IMR-90 (cell line): Measurements from ENCODE around the gene LMO1. TPM values are rescaled to one million over a fixed set of nuclear protein-coding genes. Genes with fewer than 3 reads are reported as not detected.

Experiments used
- ATAC-seq: fragments of 200-7000 bp; cut with Tn5 transposase; 2 replicates; pipeline ENCODE4 v1.9.1; 2020; ENCODE audit warnings: low read depth, mild to moderate bottlenecking, moderate library complexity
- BruUV-seq: library from RNA; stranded (reverse); fragments of 400-500 nt; replicated peaks from 2 replicates; lab custom pipeline; 2021; lab: Mats Ljungman, UMichigan
- CTCF ChIA-PET: fragments of 300-600 bp; formaldehyde crosslinking; extraction: SDS; loops from one replicate; lab custom pipeline; 2021; ENCODE audit warnings: antibody characterized with exemption; lab: Yijun Ruan, JAX
- POLR2A ChIA-PET: fragments of 300-600 bp; sonication (Branson Sonifier 250); formaldehyde crosslinking; loops from one replicate; lab custom pipeline; 2022; ENCODE audit warnings: antibody characterized with exemption; ENCODE audit not compliant: unreplicated experiment; lab: Charles Lee
- DNase-seq: peaks from one replicate; pipeline ENCODE4 v3.0.0; 2013
- H2AFZ ChIP-seq: replicated peaks from 2 replicates; pipeline ENCODE3; 2013; ENCODE audit warnings: low read length, mild to moderate bottlenecking; ENCODE audit not compliant: poor library complexity
- H2AK5ac ChIP-seq: 2 replicates; pipeline ENCODE4 v1.6.1; 2013; ENCODE audit warnings: low read depth, low read length, inconsistent platforms
- H2AK9ac ChIP-seq: replicated peaks from 2 replicates; pipeline ENCODE3; 2013; ENCODE audit warnings: mild to moderate bottlenecking, low read depth, low read length, moderate library complexity; ENCODE audit not compliant: poor library complexity
- H2BK120ac ChIP-seq: 2 replicates; pipeline ENCODE4 v1.6.1; 2013; ENCODE audit warnings: low read depth, low read length, inconsistent platforms
- H2BK15ac ChIP-seq: 3 replicates; pipeline ENCODE4 v1.6.1; 2013; ENCODE audit warnings: low read depth, low read length, inconsistent platforms
- H2BK20ac ChIP-seq: 2 replicates; pipeline ENCODE4 v1.6.1; 2013; ENCODE audit warnings: low read depth, mild to moderate bottlenecking, inconsistent platforms, low read length, moderate library complexity
- H2BK5ac ChIP-seq: 2 replicates; pipeline ENCODE4 v1.6.1; 2013; ENCODE audit warnings: mild to moderate bottlenecking, low read depth, low read length, inconsistent platforms; ENCODE audit not compliant: poor library complexity, severe bottlenecking
- H3K14ac ChIP-seq: replicated peaks from 2 replicates; pipeline ENCODE4 v1.6.1; 2013; ENCODE audit warnings: low read depth, low read length, inconsistent platforms
- H3K18ac ChIP-seq: 2 replicates; pipeline ENCODE4 v1.6.1; 2013; ENCODE audit warnings: low read depth, low read length, control low read depth
- H3K23ac ChIP-seq: 2 replicates; pipeline ENCODE4 v1.6.1; 2013; ENCODE audit warnings: low read depth, low read length, inconsistent platforms
- H3K27ac ChIP-seq: 2 replicates; pipeline ENCODE4 v1.5.1; 2013; ENCODE audit warnings: mild to moderate bottlenecking, control low read depth, low read length; ENCODE audit not compliant: insufficient read depth
- H3K27me3 ChIP-seq: 2 replicates; pipeline ENCODE4 v1.6.1; 2013; ENCODE audit warnings: low read length; ENCODE audit not compliant: control insufficient read depth, insufficient read depth
- H3K36me3 ChIP-seq: 2 replicates; pipeline ENCODE4 v1.6.1; 2013; ENCODE audit warnings: low read length, mixed read lengths; ENCODE audit not compliant: control insufficient read depth, insufficient read depth
- H3K4ac ChIP-seq: 2 replicates; pipeline ENCODE4 v1.6.1; 2013; ENCODE audit warnings: low read depth, low read length, inconsistent platforms
- H3K4me1 ChIP-seq: 2 replicates; pipeline ENCODE4 v1.6.1; 2013; ENCODE audit warnings: low read length, mixed read lengths; ENCODE audit not compliant: control insufficient read depth, insufficient read depth
- H3K4me2 ChIP-seq: 2 replicates; pipeline ENCODE4 v1.6.1; 2013; ENCODE audit warnings: low read depth, mild to moderate bottlenecking, control low read depth, low read length, moderate library complexity
- H3K4me3 ChIP-seq: 2 replicates; pipeline ENCODE4 v1.5.1; 2013; ENCODE audit warnings: low read depth, mild to moderate bottlenecking, control low read depth, low read length, moderate library complexity; ENCODE audit not compliant: insufficient read depth
- H3K56ac ChIP-seq: 2 replicates; pipeline ENCODE4 v1.6.1; 2013; ENCODE audit warnings: low read length, inconsistent platforms; ENCODE audit not compliant: insufficient read depth; ENCODE audit errors: extremely low read depth
- H3K79me1 ChIP-seq, 2 experiments: 2 replicates each; pipeline ENCODE4 v1.6.1; 2013; ENCODE audit warnings: low read length in 2 of 2, inconsistent platforms in 1 of 2, low read depth in 1 of 2
- H3K9ac ChIP-seq: 2 replicates; pipeline ENCODE4 v1.6.1; 2013; ENCODE audit warnings: low read depth, low read length, control low read depth
- H3K9me1 ChIP-seq: 2 replicates; pipeline ENCODE4 v1.6.1; 2013; ENCODE audit warnings: low read length, inconsistent platforms; ENCODE audit not compliant: insufficient read depth
- H3K9me3 ChIP-seq: 2 replicates; pipeline ENCODE4 v1.6.1; 2013; ENCODE audit warnings: low read length; ENCODE audit not compliant: control insufficient read depth, insufficient read depth
- H4K20me1 ChIP-seq: 2 replicates; pipeline ENCODE4 v1.6.1; 2013; ENCODE audit warnings: low read length, inconsistent platforms; ENCODE audit not compliant: insufficient read depth
- H4K5ac ChIP-seq: 2 replicates; pipeline ENCODE4 v1.6.1; 2013; ENCODE audit warnings: mild to moderate bottlenecking, low read depth, low read length, control low read depth
- H4K8ac ChIP-seq, 2 experiments: 2 replicates each; pipeline ENCODE4 v1.6.1; 2013; ENCODE audit warnings: low read depth in 2 of 2, low read length in 2 of 2, control low read depth in 1 of 2, inconsistent platforms in 1 of 2
- H4K91ac ChIP-seq: 2 replicates; pipeline ENCODE4 v1.6.1; 2013; ENCODE audit warnings: low read depth, low read length, inconsistent platforms; ENCODE audit not compliant: insufficient read depth
- CHD1 ChIP-seq: IDR thresholded peaks from 2 replicates; pipeline ENCODE4 v1.6.1; 2012; ENCODE audit warnings: low read depth, low read length, improper control_type of control experiment
- ELK1 ChIP-seq: fragments of 150-350 bp; IDR thresholded peaks from 2 replicates; pipeline ENCODE4 v1.6.1; 2016; ENCODE audit warnings: low read depth, mild to moderate bottlenecking, low read length, moderate library complexity, borderline replicate concordance
- FOS ChIP-seq: fragments of 150-350 bp; IDR thresholded peaks from 2 replicates; pipeline ENCODE4 v1.6.1; 2016; ENCODE audit warnings: low read depth, low read length
- MAFK ChIP-seq: IDR thresholded peaks from 2 replicates; pipeline ENCODE4 v1.6.1; 2012; ENCODE audit warnings: low read depth, low read length, improper control_type of control experiment
- MAZ ChIP-seq: IDR thresholded peaks from 2 replicates; pipeline ENCODE4 v1.6.1; 2012; ENCODE audit warnings: low read depth, mild to moderate bottlenecking, low read length, improper control_type of control experiment, moderate library complexity, borderline replicate concordance
- NFE2L2 ChIP-seq: fragments of 150-350 bp; IDR thresholded peaks from 2 replicates; pipeline ENCODE4 v1.6.1; 2016; ENCODE audit warnings: low read depth, mild to moderate bottlenecking, low read length
- POLR2A ChIP-seq: IDR thresholded peaks from 2 replicates; pipeline ENCODE4 v1.6.1; 2012; ENCODE audit warnings: mild to moderate bottlenecking, low read depth, low read length
- RCOR1 ChIP-seq: IDR thresholded peaks from 2 replicates; pipeline ENCODE4 v1.6.1; 2012; ENCODE audit warnings: mild to moderate bottlenecking, low read length, improper control_type of control experiment; ENCODE audit not compliant: insufficient replicate concordance
- RFX5 ChIP-seq: IDR thresholded peaks from 2 replicates; pipeline ENCODE4 v1.8.0; 2012; ENCODE audit warnings: low read depth, mild to moderate bottlenecking, low read length, moderate library complexity
- WGBS, 2 experiments: methylation state at CpG; one replicate each; pipeline versions ENCODE4 v1.1.5 to v1.1.7; 2013; ENCODE audit warnings: missing lambda C conversion rate in 2 of 2; ENCODE audit not compliant: insufficient read length in 1 of 2; ENCODE audit errors: extremely low coverage in 2 of 2; 5-methylcytosine and 5-hydroxymethylcytosine counted together
- dilution Hi-C: fragments of 300-500 bp; cut with HindIII; formaldehyde crosslinking; loops from one replicate; pipeline ENCODE4 v1.14.3; 2018; ENCODE audit warnings: low sequenced_read_pairs; ENCODE audit not compliant: unreplicated experiment
- in situ Hi-C: fragments of 300-500 bp; cut with MboI; formaldehyde crosslinking; loops from 3 replicates; pipeline ENCODE4 v1.14.3; 2019; ENCODE audit warnings: low sequenced_read_pairs, inconsistent platforms, mixed read lengths
- intact Hi-C: fragments of 100-400 bp; cut with micrococcal nuclease; formaldehyde crosslinking; loops from 2 replicates; pipeline ENCODE4 v1.10.0; 2022
- polyA plus RNA-seq, 3 experiments: library from polyadenylated mRNA; depleted of rRNA; stranded (reverse); fragments of >200 nt; gene quantifications; 2 replicates each; pipeline ENCODE4 v1.2.3, GENCODE V29; 2012; ENCODE audit warnings: low replicate concordance in 1 of 3
- total RNA-seq: library from RNA; depleted of rRNA; stranded (reverse); fragments of >200 nt; gene quantifications from 2 replicates; pipeline ENCODE4 v1.2.3, GENCODE V29; 2012
- TF ChIP-seq, protein P1 (sequence below): conservative IDR thresholded peaks from 2 replicates; pipeline ENCODE4 v1.5.1; 2012; ENCODE audit warnings: mild to moderate bottlenecking, low read depth, low read length, improper control_type of control experiment

LMO1 gene
- total and polyA plus RNA-seq, 2 of the 4 experiments (the other 2 are of a cell fraction) = not detected

GRCh38 chr11:8285796-8286195 lies 22.1 kb upstream of the LMO1 start:
- H3K9ac ChIP-seq = no peak overlapping the region
- no TSS peak for BruUV-seq

More at GRCh38 chr11:8285796-8286195, 22.1 kb upstream of the LMO1 start:
- H4K5ac ChIP-seq = no peak overlapping the region
- no peak overlapping the region for H2AK9ac ChIP-seq
- H3K9me1 ChIP-seq = no peaks in the 10 kb centered on the region
- no peak overlapping the region for H4K8ac ChIP-seq
- H3K4me1 ChIP-seq = no peaks in the 10 kb centered on the region
- no peak overlapping the region for H3K4me3 ChIP-seq
- intact Hi-C loops = no loop called here
- no peak overlapping the region for H2BK5ac ChIP-seq
- in situ Hi-C loops = no loop called here
- no peak overlapping the region for H2BK20ac ChIP-seq
- no peak overlapping the region for H3K23ac ChIP-seq
- H3K18ac ChIP-seq = no peak overlapping the region
- H3K36me3 ChIP-seq = no peaks in the 10 kb centered on the region
- ATAC-seq (no peak), DNase-seq (no peak)
- TF ChIP-seq RFX5 = no peak
- TF ChIP-seq NFE2L2 = no peak
- no peak for TF ChIP-seq POLR2A
- no peak for TF ChIP-seq FOS
- no peak for TF ChIP-seq CHD1
- no peak for TF ChIP-seq RCOR1
- no peak for TF ChIP-seq ELK1
- TF ChIP-seq, protein P1, sequence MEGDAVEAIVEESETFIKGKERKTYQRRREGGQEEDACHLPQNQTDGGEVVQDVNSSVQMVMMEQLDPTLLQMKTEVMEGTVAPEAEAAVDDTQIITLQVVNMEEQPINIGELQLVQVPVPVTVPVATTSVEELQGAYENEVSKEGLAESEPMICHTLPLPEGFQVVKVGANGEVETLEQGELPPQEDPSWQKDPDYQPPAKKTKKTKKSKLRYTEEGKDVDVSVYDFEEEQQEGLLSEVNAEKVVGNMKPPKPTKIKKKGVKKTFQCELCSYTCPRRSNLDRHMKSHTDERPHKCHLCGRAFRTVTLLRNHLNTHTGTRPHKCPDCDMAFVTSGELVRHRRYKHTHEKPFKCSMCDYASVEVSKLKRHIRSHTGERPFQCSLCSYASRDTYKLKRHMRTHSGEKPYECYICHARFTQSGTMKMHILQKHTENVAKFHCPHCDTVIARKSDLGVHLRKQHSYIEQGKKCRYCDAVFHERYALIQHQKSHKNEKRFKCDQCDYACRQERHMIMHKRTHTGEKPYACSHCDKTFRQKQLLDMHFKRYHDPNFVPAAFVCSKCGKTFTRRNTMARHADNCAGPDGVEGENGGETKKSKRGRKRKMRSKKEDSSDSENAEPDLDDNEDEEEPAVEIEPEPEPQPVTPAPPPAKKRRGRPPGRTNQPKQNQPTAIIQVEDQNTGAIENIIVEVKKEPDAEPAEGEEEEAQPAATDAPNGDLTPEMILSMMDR = no peak
- no peak for TF ChIP-seq MAZ
- TF ChIP-seq MAFK = no peak
- no peak overlapping the region for H2BK120ac ChIP-seq
- H4K91ac ChIP-seq = no peak overlapping the region
- H3K27me3 ChIP-seq = peaks cover 23% of the 10 kb centered on the region
- H3K79me1 ChIP-seq = no peaks in the 10 kb centered on the region
- no peak overlapping the region for H3K4ac ChIP-seq
- CTCF ChIA-PET = no interaction called here
- POLR2A ChIA-PET = no interaction called here
- H2AFZ ChIP-seq = no peak overlapping the region
- H4K20me1 ChIP-seq = no peaks in the 10 kb centered on the region
- H3K14ac ChIP-seq = no peak overlapping the region
- no peak overlapping the region for H3K27ac ChIP-seq
- no CpG with 5 or more reads among the region's 4 CpGs for WGBS, 2 experiments
- no peak overlapping the region for H3K56ac ChIP-seq
- no peak overlapping the region for H2BK15ac ChIP-seq
- dilution Hi-C loops = no loop called here
- H2AK5ac ChIP-seq = no peak overlapping the region
- H3K9me3 ChIP-seq = no peaks in the 10 kb centered on the region
- no peak overlapping the region for H3K4me2 ChIP-seq
